GM21723 (cell line): ENCODE measurements around the gene ADCY10.
"Not testable (repeated sequence)": the region's sequence is repeated elsewhere in the genome, so short reads cannot be mapped to it uniquely, and the experiment has no call there.

Source experiments
- ATAC-seq: cut with Tn5 transposase; IDR thresholded peaks from one replicate; pipeline ENCODE4 v1.9.1; 2021; ENCODE audit warnings: mild to moderate bottlenecking, moderate library complexity; ENCODE audit not compliant: unreplicated experiment

Gene ADCY10

DNA sequence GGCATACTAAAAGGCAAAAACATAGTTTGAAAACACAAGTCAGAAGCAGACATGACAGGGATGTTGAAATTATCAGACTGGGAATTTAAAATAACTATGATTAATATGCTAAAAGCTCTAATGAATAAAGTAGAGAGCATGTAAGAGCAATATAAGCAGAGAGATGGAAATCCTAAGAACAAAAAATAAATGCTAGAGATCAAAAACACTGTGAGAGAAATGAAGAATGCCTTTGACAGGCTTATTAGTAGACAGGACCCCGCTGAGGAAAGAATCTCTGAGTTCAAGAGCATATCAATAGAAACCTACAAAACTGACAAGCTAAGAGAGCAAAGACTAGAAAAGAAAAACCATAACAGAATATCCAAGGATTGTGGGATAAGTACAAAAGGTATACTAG lies 98.3 kb downstream of the ADCY10 start:
- ATAC-seq, result no peak

DNA sequence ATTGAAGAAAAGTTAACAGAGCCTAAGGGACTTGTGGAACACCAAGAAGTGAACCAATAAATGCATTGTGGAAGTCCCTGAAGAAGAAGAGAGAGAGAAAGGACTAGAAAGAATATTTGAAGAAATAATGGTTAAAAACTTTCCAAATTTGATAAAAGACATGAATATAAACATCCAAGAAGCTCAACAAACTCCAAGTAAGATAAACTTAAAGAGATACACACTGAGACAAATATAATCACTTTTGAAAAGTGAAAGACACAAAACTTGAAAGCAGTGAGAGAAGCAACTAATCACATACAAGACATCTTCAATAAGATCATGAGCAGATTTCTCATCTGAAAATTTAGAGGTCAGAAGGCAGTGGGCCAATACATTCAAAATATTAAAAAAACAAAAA lies 101.0 kb downstream of the ADCY10 start:
- ATAC-seq, result no peak

- no peak for ATAC-seq
These were observed 105.2 kb downstream of the ADCY10 start for GRCh38 chr1:167808690-167809089.

- no peak for ATAC-seq
These were observed 105.8 kb downstream of the ADCY10 start for GRCh38 chr1:167808104-167808503.

GRCh38 chr1:167806676-167807075 lies 107.3 kb downstream of the ADCY10 start:
- not testable (repeated sequence) for ATAC-seq

DNA sequence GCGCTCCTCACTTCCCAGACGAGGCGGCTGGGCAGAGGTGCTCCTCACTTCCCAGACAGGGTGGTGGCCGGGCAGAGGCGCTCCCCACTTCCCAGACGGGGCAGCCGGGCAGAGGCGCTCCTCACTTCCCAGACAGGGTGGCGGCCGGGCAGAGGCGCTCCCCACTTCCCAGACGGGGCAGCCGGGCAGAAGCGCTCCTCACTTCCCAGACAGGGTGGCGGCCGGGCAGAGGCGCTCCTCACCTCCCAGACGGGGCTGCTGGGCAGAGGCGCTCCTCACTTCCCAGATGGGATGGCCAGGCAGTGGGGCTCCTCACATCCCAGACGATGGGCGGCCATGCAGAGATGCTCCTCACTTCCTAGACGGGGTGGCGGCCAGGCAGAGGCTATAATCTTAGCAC lies 107.7 kb downstream of the ADCY10 start:
- not testable (repeated sequence) for ATAC-seq

GRCh38 chr1:167805041-167805556 lies 108.8 kb downstream of the ADCY10 start:
- peak; percentile 57 for ATAC-seq

DNA sequence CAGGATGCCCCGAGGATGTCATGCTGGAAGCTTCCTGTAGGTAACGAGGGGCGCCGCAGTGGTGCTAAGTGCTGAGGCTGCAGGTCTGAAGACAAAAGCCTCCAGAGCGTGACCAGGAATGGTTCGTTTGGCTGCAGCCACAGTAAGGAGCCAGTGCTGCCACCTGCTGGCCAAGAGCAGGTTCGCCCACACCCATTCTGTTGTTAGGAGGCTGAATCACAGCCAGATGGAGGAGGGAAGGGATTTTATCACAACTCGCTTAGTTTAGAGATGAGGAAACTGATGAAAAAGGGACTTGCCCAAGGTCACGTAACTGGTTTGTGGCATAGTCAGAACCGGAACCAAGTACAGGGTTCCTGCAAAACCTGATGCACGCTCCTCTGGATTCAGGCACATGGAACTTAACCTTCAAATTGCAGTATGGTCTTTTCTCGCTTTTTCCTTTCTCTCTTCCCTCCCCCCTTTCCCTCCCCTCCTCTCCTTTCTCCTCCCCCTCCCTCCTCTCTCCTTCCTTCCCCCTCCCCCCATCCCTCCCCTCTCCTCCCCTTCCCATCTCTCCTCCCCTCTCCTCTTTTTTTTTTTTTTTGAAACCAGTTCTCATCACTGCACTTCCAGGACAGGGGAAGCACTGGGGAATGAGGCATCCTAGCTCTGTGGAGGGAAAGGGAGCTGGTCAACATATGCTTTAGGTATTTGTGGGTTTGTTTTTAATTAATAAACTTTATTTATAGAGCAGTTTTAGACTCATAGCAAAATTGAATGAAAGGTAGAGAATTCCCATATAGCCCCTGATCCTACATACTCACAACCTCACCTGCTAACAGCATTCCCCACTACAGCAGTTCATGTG lies 110.4 kb downstream of the ADCY10 start:
- ATAC-seq, result peak; percentile 92

DNA sequence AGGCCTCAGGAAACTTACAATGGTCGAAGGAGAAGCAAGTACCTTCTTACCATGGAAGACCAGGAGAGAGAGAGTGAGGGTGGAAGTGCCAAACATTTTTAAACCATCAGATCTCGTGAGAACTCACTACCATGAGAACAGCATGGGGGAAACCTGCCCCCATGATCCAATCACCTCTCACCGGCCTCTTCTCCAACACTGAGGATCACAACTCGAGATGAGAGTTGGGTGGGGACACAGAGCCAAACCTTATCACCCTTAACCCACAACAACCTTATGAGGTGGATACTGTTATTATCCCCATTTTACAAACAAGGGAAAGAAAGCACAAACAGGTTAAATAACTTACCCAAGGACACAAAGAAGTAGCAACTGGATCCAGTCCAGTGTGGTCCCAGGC lies 111.7 kb downstream of the ADCY10 start:
- ATAC-seq, result no peak

DNA sequence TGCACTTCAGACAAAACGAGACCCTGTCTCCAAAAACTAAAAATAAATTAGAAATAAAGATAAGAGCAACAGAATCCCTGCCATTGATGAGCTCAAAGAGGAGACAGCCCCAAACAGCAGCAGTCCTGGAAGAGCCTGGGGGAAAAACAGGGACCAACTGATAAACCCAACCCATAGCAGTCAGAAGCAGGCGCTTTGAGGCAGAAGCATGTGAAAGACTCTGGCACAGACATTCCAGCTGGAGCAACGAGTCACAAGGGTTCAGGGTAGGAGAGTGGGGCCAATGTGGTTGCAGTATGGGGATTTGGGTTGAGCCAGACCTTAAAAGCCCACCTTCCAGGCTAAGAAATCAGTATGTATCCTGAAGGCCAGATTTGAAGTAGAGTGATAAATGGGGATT lies 113.7 kb downstream of the ADCY10 start:
- ATAC-seq, result no peak

DNA sequence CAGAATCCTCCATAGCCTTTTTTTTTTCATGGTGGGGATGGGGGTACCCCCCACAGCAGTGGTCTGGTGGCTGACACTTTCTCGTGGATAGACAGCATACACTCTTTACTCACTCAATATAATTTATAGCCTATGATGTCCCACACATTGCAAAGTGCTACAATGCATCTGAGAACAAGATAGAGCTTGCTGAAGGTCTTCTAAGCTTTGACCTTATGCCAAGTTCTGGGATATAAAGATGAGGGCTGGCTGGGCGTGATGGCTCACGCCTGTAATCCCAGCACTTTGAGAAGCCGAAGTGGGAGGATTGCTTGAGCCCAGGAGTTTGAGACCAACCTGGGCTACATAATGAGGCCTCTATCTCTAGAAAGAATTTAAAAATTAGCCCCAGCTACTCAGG lies 114.2 kb downstream of the ADCY10 start:
- no peak for ATAC-seq

DNA sequence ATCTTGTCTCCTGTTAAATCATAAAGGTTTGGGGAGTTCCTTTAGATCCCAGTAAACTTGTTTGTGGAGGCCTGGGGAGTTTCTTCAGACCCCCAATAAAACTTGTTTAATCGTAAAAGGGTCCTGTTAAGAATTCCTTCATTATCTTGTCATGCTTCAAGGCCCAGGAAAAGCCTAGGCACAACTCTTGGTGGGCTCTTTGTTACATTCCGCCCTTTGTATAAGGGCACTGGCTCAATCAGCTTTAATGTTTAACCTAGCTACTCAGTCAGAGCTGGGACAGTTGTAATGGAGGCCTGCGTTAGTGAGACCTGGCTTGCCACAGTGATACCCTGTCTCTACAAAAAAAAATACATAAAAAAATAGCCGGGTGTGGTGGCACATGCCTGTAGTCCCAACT lies 115.0 kb downstream of the ADCY10 start:
- ATAC-seq, result no peak

DNA sequence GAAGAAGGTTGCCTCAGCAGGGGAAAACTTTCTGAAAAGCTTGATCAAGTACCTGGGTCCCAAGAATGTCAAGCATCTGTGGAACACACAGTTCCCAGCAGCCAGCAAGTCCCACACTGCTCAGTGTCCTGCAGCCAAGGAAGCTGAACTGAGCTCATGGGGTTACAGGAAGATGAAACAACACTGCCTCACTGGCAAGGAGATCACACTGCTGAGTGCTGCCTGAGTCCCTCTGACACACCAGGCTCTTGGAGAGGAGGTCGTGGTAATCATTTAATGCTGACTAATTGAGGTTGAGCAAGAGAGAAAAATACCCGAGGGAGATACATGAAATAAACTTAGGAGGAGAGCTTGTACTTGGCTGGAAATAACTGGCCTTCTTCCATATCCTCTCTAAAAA lies 116.9 kb downstream of the ADCY10 start:
- no peak for ATAC-seq

- no peak for ATAC-seq
These were observed 117.9 kb downstream of the ADCY10 start for GRCh38 chr1:167795810-167796740.

DNA sequence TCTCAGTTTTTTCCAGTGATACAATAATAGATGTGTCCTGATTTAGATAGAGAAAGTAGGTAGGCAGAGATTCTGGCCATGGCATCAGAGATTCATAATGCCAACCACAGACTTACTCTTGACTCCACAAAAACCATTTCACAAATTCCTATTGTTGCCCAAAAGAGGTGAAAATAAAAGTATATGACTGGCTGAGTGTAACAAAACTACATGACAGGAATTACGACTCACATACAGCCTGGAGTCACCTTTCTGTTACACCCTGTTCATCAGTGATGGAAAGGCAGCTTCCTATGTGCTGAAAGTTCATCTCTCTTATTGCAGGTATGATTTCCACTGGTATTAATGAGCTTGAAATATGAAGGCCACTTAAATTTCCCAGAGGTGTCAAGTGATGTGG lies 119.9 kb downstream of the ADCY10 start:
- no peak for ATAC-seq

DNA sequence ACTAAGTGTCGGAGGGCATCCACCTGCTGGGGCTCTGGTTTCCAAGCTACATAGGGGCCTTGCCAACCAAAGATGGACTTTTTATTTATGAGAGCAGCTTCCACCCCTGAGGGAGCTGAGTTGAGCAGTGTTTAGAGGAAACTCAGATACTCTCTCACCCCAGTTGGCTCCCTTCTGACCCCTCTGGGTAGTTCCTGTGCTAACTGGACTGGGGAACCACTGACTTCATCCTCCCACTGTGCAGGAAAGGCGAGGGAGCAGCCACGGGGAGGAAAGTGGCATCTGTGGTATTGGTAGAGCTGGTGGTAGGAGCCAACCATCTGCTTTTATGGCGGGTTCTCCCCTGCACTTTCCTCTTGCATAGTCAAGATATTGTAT lies 121.8 kb downstream of the ADCY10 start:
- ATAC-seq, result no peak

- no peak for ATAC-seq
These were observed 122.4 kb downstream of the ADCY10 start for GRCh38 chr1:167791281-167792187.

- ATAC-seq, result no peak
These were observed 123.8 kb downstream of the ADCY10 start for GRCh38 chr1:167790117-167790516.

- no peak for ATAC-seq
These were observed 124.4 kb downstream of the ADCY10 start for GRCh38 chr1:167789501-167789900.

DNA sequence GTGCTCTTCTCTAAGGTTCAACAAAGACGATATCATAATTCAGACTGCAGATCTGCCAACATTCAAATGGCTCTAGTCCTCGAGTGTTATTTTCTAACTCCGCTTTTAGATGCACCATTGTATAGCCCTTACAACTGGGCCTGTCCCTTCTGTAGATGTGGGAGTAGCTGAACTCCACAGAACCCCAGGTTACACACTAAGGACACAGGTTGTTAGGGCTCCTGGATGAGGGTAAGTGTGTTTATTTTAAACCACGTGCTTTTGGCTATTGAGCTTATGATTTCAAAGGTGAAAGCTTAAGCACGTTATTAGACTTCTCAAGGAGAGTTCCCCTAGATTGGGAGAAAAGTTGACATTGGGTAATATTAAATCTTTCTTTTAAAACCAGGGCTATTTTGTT lies 127.4 kb downstream of the ADCY10 start:
- ATAC-seq, result no peak
